Neural cell (in vitro differentiated cells): ENCODE data around the gene PBOV1. TPM values are rescaled to one million over a fixed set of nuclear protein-coding genes. Genes with fewer than 3 reads are reported as not detected.

Source experiments
- H2AFZ ChIP-seq: fragments of 200-600, 300-800 bp; sonication (generic), shearing (Covaris generic); 2 replicates; pipeline ENCODE4 v1.6.0; 2014; ENCODE audit warnings: low read depth, mild to moderate bottlenecking, antibody characterized with exemption, low read length, moderate library complexity
- H3F3A ChIP-seq: fragments of 200-600 bp; shearing (Covaris generic); 2 replicates; pipeline ENCODE4 v1.6.1; 2016; ENCODE audit warnings: mild to moderate bottlenecking, moderate library complexity, mixed read lengths, antibody characterized with exemption, low read length; ENCODE audit not compliant: insufficient read depth, poor library complexity, severe bottlenecking
- H3K27ac ChIP-seq: fragments of 200-600, 300-800 bp; sonication (generic), shearing (Covaris generic); 2 replicates; pipeline ENCODE4 v1.5.1; 2014; ENCODE audit warnings: mild to moderate bottlenecking, low read length, moderate library complexity
- H3K27me3 ChIP-seq: fragments of 300-800, 200-600 bp; sonication (generic), shearing (Covaris generic); 2 replicates; pipeline ENCODE4 v1.6.0; 2014; ENCODE audit warnings: mild to moderate bottlenecking, low read depth, low read length, moderate library complexity; ENCODE audit not compliant: insufficient read depth
- H3K36me3 ChIP-seq: fragments of 300-800, 200-600 bp; sonication (generic), shearing (Covaris generic); 2 replicates; pipeline ENCODE4 v1.5.1; 2014; ENCODE audit warnings: mild to moderate bottlenecking, antibody characterized with exemption, low read length, moderate library complexity; ENCODE audit not compliant: insufficient read depth
- H3K4me2 ChIP-seq: fragments of 300-800, 200-600 bp; sonication (generic), shearing (Covaris generic); 2 replicates; pipeline ENCODE4 v1.6.0; 2014; ENCODE audit warnings: mild to moderate bottlenecking, low read length
- H3K4me3 ChIP-seq: fragments of 300-800, 200-600 bp; sonication (generic), shearing (Covaris generic); 2 replicates; pipeline ENCODE4 v1.5.1; 2014; ENCODE audit warnings: mild to moderate bottlenecking, low read length, moderate library complexity
- H3K79me2 ChIP-seq: fragments of 200-600 bp; shearing (Covaris generic); replicated peaks from 2 replicates; pipeline ENCODE4 v1.6.0; 2014; ENCODE audit warnings: mild to moderate bottlenecking, low read length, moderate library complexity; ENCODE audit not compliant: insufficient read depth
- H3K9ac ChIP-seq: fragments of 300-800, 200-600 bp; sonication (generic), shearing (Covaris generic); 2 replicates; pipeline ENCODE4 v1.6.1; 2016; ENCODE audit warnings: mild to moderate bottlenecking, low read length, mixed read lengths
- H3K9me2 ChIP-seq: fragments of 200-600 bp; shearing (Covaris generic); 2 replicates; pipeline ENCODE4 v1.6.1; 2016; ENCODE audit warnings: mild to moderate bottlenecking, low read length, mixed read lengths; ENCODE audit not compliant: insufficient read depth
- H3K9me3 ChIP-seq: fragments of 200-600, 300-800 bp; sonication (generic), shearing (Covaris generic); 2 replicates; pipeline ENCODE4 v1.6.1; 2016; ENCODE audit warnings: mild to moderate bottlenecking, mixed run types, low read length, moderate library complexity, mixed read lengths
- H4K20me1 ChIP-seq: fragments of 200-600 bp; shearing (Covaris generic); 2 replicates; pipeline ENCODE4 v1.6.1; 2016; ENCODE audit warnings: mild to moderate bottlenecking, mixed run types; ENCODE audit not compliant: insufficient read depth
- EP300 ChIP-seq: fragments of 450-650 bp; conservative IDR thresholded peaks from 2 replicates; pipeline ENCODE4 v1.6.1; 2014; ENCODE audit warnings: antibody characterized with exemption, mild to moderate bottlenecking, moderate library complexity; ENCODE audit not compliant: poor library complexity, severe bottlenecking
- EZH2 ChIP-seq: fragments of 200-600, 300-800 bp; shearing (Covaris generic), sonication (generic); IDR thresholded peaks from 2 replicates; pipeline ENCODE4 v1.6.1; 2014; ENCODE audit warnings: antibody characterized with exemption, low read length, borderline replicate concordance, mild to moderate bottlenecking; ENCODE audit not compliant: insufficient read depth, poor library complexity, severe bottlenecking
- MXI1 ChIP-seq: fragments of 450-650 bp; conservative IDR thresholded peaks from 2 replicates; pipeline ENCODE4 v1.6.1; 2014; ENCODE audit warnings: antibody characterized with exemption, mild to moderate bottlenecking; ENCODE audit not compliant: poor library complexity, severe bottlenecking
- POLR2AphosphoS5 ChIP-seq: IDR thresholded peaks from 2 replicates; pipeline ENCODE4 v1.6.1; 2012
- RAD21 ChIP-seq: fragments of 450-650 bp; conservative IDR thresholded peaks from 2 replicates; pipeline ENCODE4 v1.6.1; 2014; ENCODE audit warnings: antibody characterized with exemption, mild to moderate bottlenecking, moderate library complexity
- SMC3 ChIP-seq: fragments of 450-650 bp; conservative IDR thresholded peaks from 2 replicates; pipeline ENCODE4 v1.6.1; 2014; ENCODE audit warnings: antibody characterized with exemption, mild to moderate bottlenecking, moderate library complexity; ENCODE audit not compliant: poor library complexity
- TAF1 ChIP-seq: IDR thresholded peaks from 2 replicates; pipeline ENCODE4 v1.6.1; 2012; ENCODE audit warnings: low read depth
- polyA plus RNA-seq: library from polyadenylated mRNA; depleted of rRNA; stranded (reverse); fragments of >200 nt; gene quantifications from 2 replicates; pipeline ENCODE4 v1.2.3, GENCODE V29; 2014
- TF ChIP-seq, protein P1 (sequence below): IDR thresholded peaks from 2 replicates; pipeline ENCODE4 v1.6.1; 2012; ENCODE audit warnings: borderline replicate concordance
- TF ChIP-seq, protein P2 (sequence below): fragments of 450-650 bp; IDR thresholded peaks from 2 replicates; pipeline ENCODE4 v1.5.1; 2014; ENCODE audit warnings: antibody characterized with exemption, mild to moderate bottlenecking, moderate library complexity; ENCODE audit not compliant: poor library complexity, severe bottlenecking

The PBOV1 gene
- polyA plus RNA-seq, 1 donor from 2014 or later: not detected

DNA sequence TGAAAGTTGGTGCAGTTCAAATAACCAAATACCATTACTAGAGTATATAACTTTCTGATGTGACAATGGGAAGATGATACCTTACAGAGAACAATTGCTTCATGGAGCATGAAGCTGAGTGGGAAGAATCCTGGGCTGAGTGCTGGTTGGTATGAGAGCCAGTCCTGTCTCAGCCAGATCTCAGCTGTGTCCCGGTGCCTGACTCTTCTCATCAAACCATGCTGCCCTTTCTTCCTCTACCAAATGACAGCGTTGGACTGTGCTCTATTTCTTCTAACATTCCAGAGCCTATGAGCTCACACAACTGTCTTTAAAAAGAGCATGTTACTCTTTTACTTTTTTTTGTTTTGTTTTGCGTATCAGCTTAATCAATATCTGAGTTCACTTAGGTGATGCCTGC, 27.5 kb upstream of the PBOV1 start:
- H3F3A ChIP-seq: no peaks in the 10 kb centered on the region
- no peak overlapping the region for H3K4me2 ChIP-seq
- no peaks in the 10 kb centered on the region for H3K9me2 ChIP-seq
- no peak overlapping the region for H3K27ac ChIP-seq
- no peaks in the 10 kb centered on the region for H3K9me3 ChIP-seq
- no peak for TF ChIP-seq SMC3
- TF ChIP-seq EZH2: no peak
- TF ChIP-seq EP300: no peak
- TF ChIP-seq POLR2AphosphoS5: no peak
- TF ChIP-seq, protein P1, sequence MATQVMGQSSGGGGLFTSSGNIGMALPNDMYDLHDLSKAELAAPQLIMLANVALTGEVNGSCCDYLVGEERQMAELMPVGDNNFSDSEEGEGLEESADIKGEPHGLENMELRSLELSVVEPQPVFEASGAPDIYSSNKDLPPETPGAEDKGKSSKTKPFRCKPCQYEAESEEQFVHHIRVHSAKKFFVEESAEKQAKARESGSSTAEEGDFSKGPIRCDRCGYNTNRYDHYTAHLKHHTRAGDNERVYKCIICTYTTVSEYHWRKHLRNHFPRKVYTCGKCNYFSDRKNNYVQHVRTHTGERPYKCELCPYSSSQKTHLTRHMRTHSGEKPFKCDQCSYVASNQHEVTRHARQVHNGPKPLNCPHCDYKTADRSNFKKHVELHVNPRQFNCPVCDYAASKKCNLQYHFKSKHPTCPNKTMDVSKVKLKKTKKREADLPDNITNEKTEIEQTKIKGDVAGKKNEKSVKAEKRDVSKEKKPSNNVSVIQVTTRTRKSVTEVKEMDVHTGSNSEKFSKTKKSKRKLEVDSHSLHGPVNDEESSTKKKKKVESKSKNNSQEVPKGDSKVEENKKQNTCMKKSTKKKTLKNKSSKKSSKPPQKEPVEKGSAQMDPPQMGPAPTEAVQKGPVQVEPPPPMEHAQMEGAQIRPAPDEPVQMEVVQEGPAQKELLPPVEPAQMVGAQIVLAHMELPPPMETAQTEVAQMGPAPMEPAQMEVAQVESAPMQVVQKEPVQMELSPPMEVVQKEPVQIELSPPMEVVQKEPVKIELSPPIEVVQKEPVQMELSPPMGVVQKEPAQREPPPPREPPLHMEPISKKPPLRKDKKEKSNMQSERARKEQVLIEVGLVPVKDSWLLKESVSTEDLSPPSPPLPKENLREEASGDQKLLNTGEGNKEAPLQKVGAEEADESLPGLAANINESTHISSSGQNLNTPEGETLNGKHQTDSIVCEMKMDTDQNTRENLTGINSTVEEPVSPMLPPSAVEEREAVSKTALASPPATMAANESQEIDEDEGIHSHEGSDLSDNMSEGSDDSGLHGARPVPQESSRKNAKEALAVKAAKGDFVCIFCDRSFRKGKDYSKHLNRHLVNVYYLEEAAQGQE: no peak
- no peak for TF ChIP-seq TAF1
- TF ChIP-seq RAD21: no peak
- TF ChIP-seq, protein P2, sequence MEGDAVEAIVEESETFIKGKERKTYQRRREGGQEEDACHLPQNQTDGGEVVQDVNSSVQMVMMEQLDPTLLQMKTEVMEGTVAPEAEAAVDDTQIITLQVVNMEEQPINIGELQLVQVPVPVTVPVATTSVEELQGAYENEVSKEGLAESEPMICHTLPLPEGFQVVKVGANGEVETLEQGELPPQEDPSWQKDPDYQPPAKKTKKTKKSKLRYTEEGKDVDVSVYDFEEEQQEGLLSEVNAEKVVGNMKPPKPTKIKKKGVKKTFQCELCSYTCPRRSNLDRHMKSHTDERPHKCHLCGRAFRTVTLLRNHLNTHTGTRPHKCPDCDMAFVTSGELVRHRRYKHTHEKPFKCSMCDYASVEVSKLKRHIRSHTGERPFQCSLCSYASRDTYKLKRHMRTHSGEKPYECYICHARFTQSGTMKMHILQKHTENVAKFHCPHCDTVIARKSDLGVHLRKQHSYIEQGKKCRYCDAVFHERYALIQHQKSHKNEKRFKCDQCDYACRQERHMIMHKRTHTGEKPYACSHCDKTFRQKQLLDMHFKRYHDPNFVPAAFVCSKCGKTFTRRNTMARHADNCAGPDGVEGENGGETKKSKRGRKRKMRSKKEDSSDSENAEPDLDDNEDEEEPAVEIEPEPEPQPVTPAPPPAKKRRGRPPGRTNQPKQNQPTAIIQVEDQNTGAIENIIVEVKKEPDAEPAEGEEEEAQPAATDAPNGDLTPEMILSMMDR: no peak
- TF ChIP-seq MXI1: no peak
- H3K27me3 ChIP-seq: no peaks in the 10 kb centered on the region
- H4K20me1 ChIP-seq: no peaks in the 10 kb centered on the region
- H3K79me2 ChIP-seq: no peaks in the 10 kb centered on the region
- H2AFZ ChIP-seq: no peak overlapping the region
- H3K9ac ChIP-seq: no peak overlapping the region
- no peaks in the 10 kb centered on the region for H3K36me3 ChIP-seq
- H3K4me3 ChIP-seq: no peak overlapping the region

DNA sequence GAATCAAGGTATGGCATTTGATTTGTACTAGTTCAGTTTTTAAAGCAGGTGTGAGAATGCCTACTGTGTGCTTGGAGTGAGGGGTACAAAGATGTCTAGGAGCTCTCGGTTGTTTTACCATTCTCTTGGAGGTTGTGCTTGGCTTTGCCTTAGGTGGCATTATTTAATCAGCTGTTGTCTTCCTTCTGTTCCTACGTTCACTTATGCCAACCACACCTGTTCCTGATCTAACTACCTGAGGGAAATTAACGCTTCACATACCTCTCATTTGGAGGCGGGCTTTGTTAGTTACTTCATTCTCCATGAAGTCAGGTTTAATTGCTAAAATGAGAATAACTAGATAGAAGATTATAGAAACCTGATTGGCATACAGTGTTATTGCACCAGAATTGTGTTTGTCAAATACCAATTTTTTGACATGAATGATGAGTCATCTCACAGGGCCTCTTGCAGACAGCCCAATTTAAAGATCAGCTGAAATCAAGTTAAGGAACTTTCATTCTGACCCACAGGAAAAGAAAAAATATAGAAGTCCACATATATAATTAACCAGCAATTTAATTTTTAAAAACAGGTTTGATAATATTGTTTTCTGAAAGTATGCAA, 24.8 kb upstream of the PBOV1 start:
- H3K27ac ChIP-seq: no peak overlapping the region
- no peaks in the 10 kb centered on the region for H3K9me3 ChIP-seq
- H3K4me2 ChIP-seq: no peak overlapping the region
- H3K9me2 ChIP-seq: no peaks in the 10 kb centered on the region
- H3K79me2 ChIP-seq: no peaks in the 10 kb centered on the region
- H3K4me3 ChIP-seq: no peak overlapping the region
- H3F3A ChIP-seq: no peaks in the 10 kb centered on the region
- H3K9ac ChIP-seq: no peak overlapping the region
- no peak overlapping the region for H2AFZ ChIP-seq
- TF ChIP-seq MXI1 (no peak), EZH2 (no peak), EP300 (no peak), RAD21 (no peak), POLR2AphosphoS5 (no peak), TAF1 (no peak), SMC3 (no peak)
- TF ChIP-seq, protein P1: no peak
- TF ChIP-seq, protein P2: no peak
- H3K27me3 ChIP-seq: no peaks in the 10 kb centered on the region
- H3K36me3 ChIP-seq: no peaks in the 10 kb centered on the region
- no peaks in the 10 kb centered on the region for H4K20me1 ChIP-seq
